Suppressor macrophage (primary cell): ENCODE results near the gene CAPN9.

Experiments
- DNase-seq, 4 experiments: peaks; one replicate each; pipeline ENCODE4 v3.0.0-alpha.2; 2020 to 2022

CAPN9 gene

DNA sequence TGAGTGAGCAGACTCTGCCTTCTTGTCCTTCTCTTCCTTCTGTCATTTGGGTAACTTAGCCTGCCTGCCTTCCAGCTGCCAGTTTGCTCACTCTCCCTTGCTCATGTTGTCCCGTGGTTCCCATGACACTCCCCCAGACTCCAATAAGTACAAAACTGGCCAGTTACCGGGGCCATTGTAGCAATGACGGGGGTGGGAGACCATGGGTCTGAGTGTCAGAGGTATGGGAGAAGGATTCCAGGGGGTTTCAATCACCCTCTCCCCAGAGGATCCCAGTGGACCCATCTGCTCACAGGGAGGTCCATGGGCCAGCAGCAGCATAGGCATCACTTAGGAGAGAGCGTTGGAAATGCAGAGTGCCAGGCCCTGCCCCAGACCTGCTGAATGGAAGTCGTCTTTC is 51.3 kb downstream of the CAPN9 start:
- no peak for DNase-seq

GRCh38 chr1:230800891-230801840 is 54.0 kb downstream of the CAPN9 start:
- DNase-seq: no peak

GRCh38 chr1:230804396-230804795 is 57.2 kb downstream of the CAPN9 start:
- no peak for DNase-seq

DNA sequence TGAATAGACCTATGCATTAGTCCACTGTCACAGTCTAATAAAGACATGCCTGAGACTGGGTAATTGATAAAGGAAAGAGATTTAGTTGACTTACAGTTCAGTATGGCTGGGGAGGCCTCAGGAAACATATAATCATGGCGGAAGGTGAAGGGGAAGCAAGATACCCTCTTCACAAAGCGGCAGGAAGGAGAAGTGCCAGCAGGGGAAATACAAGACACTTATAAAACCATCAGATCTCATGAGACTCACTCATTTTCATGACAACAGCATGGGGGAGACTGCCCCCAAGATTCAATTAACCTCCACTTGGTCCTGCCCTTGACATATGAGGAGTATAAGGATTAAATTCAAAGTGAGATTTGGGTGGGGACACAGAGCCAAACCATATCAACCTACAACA is 59.4 kb downstream of the CAPN9 start:
- no peak for DNase-seq

- DNase-seq: no peak
Observed at GRCh38 chr1:230807029-230807428, 59.8 kb downstream of the CAPN9 start.

GRCh38 chr1:230807561-230808280 is 60.5 kb downstream of the CAPN9 start:
- no peak for DNase-seq

- DNase-seq: no peak
Observed at GRCh38 chr1:230808281-230808872, 61.2 kb downstream of the CAPN9 start.

DNA sequence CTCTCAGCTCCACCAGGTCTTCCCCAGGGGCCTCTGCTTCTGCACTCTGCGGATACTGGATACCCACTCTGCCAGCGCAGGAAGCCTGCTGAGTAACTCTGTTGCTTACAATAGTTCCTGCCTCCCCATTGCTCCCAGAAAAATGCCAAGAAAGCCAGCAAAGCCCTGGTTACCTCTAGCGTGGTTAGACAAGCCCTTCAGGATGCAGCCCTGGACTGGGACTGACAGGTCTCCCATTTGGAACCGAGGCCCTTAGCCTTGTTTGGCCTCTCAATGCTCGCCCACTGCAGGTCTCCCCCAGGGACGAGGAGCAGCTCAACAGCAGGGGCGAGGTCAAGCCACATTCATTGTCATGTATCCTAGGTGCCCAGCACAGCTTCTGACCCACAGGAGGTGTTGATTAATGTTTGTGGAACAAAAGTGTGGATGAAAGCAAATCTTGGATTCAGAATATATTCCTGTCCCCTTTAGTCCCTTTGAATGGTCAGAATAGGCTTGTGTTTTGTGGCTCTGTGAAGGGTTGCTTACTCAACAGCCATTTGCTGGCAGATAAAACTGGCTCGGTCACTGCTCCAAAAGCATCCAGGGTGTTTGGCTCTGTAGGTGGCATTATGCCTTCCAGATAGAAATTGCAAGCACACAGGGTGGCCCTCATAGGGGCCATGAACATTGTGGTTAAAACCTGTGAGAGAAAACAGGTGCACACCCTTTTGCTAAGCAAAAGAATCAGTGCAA is 62.2 kb downstream of the CAPN9 start:
- no peak for DNase-seq

DNA sequence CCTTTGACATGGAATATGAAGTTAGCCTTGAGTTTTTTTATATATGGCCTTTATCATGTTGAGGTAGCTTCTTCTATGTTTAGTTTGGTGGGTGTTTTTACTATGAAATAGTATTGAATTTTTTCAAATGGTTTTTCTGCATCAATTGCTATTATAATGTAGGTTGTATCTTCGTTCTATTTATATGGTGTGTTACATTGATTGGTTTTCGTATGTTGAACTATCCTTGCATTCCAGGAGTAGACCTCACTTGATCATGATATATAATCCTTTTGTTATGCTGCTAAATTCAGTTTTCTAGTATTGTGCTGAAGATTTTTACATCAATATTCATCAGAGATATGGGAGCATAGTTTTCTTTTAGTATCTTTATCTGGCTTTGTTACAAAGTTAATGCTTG is 65.4 kb downstream of the CAPN9 start:
- no peak for DNase-seq

DNA sequence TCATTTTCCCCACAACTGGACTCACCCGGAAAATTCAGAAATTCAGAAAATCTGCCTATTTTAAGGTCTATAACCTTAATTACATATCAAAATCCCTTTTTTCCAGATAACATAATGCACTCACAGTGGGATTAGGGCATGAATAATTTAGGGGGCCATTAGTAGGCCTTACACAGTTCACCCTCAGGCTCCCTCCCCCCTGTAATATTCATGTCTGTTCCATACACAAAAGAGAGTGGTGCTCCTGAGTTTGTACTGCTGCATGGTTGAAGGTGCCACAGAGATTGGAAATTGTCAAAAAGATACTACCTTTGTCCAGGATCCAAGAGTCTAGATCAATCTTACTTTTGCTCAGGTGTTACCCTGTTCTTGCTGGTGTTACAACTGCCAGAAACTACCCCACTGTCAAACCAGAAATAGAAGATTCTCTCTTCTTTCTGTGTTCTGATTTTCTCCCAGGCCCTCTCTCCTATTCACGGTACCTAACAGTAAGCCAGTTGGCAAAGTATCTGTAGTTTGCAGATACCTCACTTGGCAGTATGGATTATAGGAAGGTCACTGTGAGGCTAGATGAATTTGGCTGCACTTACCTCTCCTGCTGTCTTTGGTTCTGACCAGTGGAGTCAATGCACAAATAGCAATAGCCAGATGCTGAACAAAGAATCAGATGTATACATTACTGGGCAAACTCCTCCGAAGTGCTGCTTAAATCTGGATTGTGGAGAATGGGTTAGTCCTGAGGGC is 67.9 kb downstream of the CAPN9 start:
- no peak for DNase-seq

DNA sequence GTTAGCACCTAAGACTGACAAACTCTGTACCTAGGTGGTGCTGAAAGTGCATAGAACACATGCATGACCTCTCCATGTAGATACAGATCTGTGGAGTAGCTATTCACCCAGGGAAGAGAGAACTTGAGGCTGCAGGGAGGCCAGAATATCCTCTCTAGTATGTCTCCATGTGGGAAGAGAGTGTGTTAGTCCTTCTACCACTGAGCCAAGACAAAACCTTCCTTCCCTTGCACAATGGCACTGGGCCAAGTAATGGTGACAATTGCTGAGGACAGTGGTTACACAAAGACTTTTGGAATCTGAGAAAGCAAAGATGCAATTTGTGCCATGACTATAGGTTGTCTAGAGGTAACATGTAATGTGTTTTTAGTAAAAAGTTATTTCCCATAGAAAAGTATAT is 68.8 kb downstream of the CAPN9 start:
- DNase-seq: no peak

DNA sequence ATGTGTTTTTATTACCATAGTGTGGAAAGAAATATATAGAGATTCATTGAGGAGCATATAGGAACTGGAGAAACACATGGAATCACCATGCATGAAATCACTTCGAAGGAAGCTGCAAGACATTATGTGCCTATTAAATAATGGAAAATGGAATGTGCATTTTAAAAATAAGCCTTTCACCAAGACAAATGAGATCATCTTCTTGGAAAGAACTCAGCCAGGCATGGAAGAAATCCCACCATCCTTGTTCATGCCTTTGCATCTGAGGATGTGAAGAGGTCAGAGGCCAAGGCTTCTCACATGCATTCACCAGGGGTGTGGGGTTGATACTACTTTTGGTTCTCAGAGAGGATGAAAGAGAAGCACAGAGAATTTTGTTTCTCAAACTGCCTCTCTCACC is 71.2 kb downstream of the CAPN9 start:
- no peak for DNase-seq

DNA sequence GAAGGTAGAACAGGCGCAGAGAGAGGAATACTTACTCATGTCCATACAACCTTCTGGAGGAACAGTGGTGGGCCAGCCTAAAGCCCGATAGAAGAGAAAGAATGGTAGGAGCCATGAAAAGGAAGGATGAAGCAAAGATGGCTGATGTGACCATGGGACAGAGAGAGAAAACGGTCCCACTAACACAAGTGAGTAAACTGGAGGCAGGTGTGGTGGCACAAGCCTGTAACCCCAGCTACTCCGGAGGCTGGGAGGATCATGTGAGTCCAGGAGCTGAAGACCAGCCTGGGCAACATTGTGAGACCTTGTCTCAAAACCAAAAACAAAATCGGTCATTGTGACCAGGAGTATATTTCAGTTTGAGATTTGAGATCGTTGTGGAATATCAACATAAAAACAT is 71.7 kb downstream of the CAPN9 start:
- DNase-seq: no peak

- DNase-seq: no peak
Observed at GRCh38 chr1:230819976-230820375, 72.8 kb downstream of the CAPN9 start.

DNA sequence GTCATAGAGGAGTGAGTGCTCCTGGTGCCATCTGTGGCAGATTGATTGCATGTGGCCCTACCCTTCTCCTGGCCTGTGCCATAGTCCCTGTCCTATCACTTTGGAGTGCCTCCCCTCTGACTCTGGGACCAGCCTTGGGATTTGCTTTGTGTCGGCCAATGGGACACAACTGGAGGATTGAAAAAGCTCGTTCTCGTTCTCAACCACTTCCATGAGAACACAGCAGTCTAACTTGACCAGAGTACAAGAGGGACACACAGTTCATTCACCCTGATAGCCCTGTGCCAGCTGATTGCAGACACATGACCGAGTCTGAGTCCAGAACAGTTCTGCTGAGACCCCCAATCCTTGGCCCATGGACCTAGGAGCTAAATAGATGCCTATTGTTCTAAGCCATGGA is 73.4 kb downstream of the CAPN9 start:
- no peak for DNase-seq

GRCh38 chr1:230821346-230821745 is 74.2 kb downstream of the CAPN9 start:
- DNase-seq: no peak

GRCh38 chr1:230822092-230822581 is 74.9 kb downstream of the CAPN9 start:
- DNase-seq: no peak

- no peak for DNase-seq
Observed at GRCh38 chr1:230823426-230823825, 76.2 kb downstream of the CAPN9 start.

DNA sequence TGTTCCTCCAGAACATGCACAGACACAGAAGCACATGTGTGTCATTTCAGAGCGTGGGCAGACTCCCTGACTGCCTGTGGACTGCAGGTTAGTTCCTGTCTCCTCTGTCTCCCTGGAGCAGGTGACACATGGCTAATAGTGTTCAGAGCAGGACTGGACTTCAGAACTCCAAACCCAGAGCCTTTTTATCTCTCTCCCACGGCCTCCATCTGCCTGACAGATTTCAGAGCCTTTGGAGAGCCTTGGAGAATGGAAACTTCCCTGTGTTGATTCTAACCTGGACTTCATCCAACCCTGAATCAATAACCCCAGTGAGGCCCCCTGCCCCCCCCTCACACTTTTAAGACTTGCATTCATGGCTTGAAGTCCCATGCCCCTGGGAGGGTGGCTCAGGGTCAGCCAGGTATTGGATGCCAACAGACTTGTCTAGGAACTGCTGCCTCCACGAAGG is 76.8 kb downstream of the CAPN9 start:
- no peak for DNase-seq

DNA sequence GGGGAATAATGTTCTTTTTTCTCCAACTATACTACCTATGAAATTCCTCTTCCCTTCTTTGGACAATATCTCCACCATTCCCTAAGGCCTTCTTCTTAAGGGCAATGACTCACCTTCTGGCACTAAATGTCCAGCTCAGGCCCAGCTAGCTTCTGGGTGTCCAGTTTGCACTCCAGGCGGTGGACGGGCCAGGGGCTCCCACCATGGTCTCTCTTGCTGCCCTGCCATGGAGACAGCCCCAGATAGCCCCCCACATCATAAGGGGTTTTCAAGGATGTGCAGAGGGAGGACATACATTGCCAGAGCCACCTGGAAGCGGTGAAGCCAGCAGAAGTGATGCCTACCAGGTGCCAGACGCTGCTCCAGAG is 77.3 kb downstream of the CAPN9 start:
- DNase-seq: no peak

- peak; percentile 36 to 80 (median 68) for DNase-seq
Observed at GRCh38 chr1:230824919-230825721, 77.9 kb downstream of the CAPN9 start.
